ENCODE measurements around the gene PABPN1. TPM values are rescaled to one million over a fixed set of nuclear protein-coding genes. Genes with fewer than 3 reads are reported as not detected.
A peak's percentile ranks its signal among the peaks of the same experiment; 100 is the strongest.

The PABPN1 gene
- total and polyA plus RNA-seq, 2 experiments from 2014 or later: 57.8 to 60.3 TPM

GRCh38 chr14:23316300-23316699 is 5.0 kb upstream of the PABPN1 start:
- no peak overlapping the region for H3K9ac ChIP-seq
- H3K27ac ChIP-seq: no peak overlapping the region
- no peaks in the 10 kb centered on the region for H3K9me3 ChIP-seq (ENCODE audit: low read depth)
- TF ChIP-seq EZH2phosphoT487 (IDR thresholded peaks at IDR 0.05; ENCODE audit: insufficient read depth, low read depth) (no peak), EZH2 (IDR thresholded peaks at IDR 0.05; ENCODE audit: insufficient read depth, poor library complexity, severe bottlenecking) (no peak)
- no peaks in the 10 kb centered on the region for H3K4me1 ChIP-seq (ENCODE audit: insufficient read depth)
- in situ Hi-C loops (cut with MboI): no loop called here
- H2AFZ ChIP-seq: no peak overlapping the region
- peaks cover 20% of the 10 kb centered on the region for H3K36me3 ChIP-seq (ENCODE audit: low read depth)
- WGBS, 2 experiments (ENCODE audit: low coverage in 1 of 2, low lambda C conversion rate in 2 of 2, missing lambda C conversion rate in 2 of 2): 94 to 95% methylated on average over 5 of the region's 5 CpGs
- H3K9me2 ChIP-seq (ENCODE audit: insufficient read depth): no peaks in the 10 kb centered on the region
- H3K4me2 ChIP-seq (ENCODE audit: unreplicated experiment): no peak overlapping the region
- no peaks in the 10 kb centered on the region for H4K20me1 ChIP-seq (ENCODE audit: insufficient read depth)
- peaks cover 65% of the 10 kb centered on the region for H3K79me2 ChIP-seq (ENCODE audit: insufficient read depth)
- H3K4me3 ChIP-seq: no peak overlapping the region
- DNase-seq: no peak
- no peaks in the 10 kb centered on the region for H3K27me3 ChIP-seq (replicated peaks; ENCODE audit: insufficient read depth)
- peaks cover 52% of the 10 kb centered on the region for H3F3A ChIP-seq (ENCODE audit: insufficient read depth)

GRCh38 chr14:23319746-23320583 is 1.3 kb upstream of the PABPN1 start:
- peaks cover 8% of the 10 kb centered on the region for H3K4me1 ChIP-seq (ENCODE audit: insufficient read depth)
- H3F3A ChIP-seq (ENCODE audit: insufficient read depth): peaks cover 50% of the 10 kb centered on the region
- peak overlapping the region; percentile 73 for H3K4me2 ChIP-seq (ENCODE audit: unreplicated experiment)
- H3K79me2 ChIP-seq (ENCODE audit: insufficient read depth): peaks cover 60% of the 10 kb centered on the region
- no peaks in the 10 kb centered on the region for H3K9me3 ChIP-seq (ENCODE audit: low read depth)
- WGBS, 2 experiments (ENCODE audit: low coverage in 1 of 2, low lambda C conversion rate in 2 of 2, missing lambda C conversion rate in 2 of 2): 80 to 84% methylated on average over 17 of the region's 17 CpGs
- in situ Hi-C loops (cut with MboI): no loop called here
- TF ChIP-seq EZH2 (IDR thresholded peaks at IDR 0.05; ENCODE audit: insufficient read depth, poor library complexity, severe bottlenecking) (no peak), EZH2phosphoT487 (IDR thresholded peaks at IDR 0.05; ENCODE audit: insufficient read depth, low read depth) (no peak)
- H3K4me3 ChIP-seq: peak overlapping the region; percentile 63
- H3K36me3 ChIP-seq (ENCODE audit: low read depth): peaks cover 25% of the 10 kb centered on the region
- DNase-seq: no peak
- H2AFZ ChIP-seq: peak overlapping the region; percentile 82
- H3K9me2 ChIP-seq (ENCODE audit: insufficient read depth): no peaks in the 10 kb centered on the region
- peak overlapping the region; percentile 94 for H3K27ac ChIP-seq
- peak overlapping the region; percentile 75 for H3K9ac ChIP-seq
- H4K20me1 ChIP-seq (ENCODE audit: insufficient read depth): no peaks in the 10 kb centered on the region
- no peaks in the 10 kb centered on the region for H3K27me3 ChIP-seq (replicated peaks; ENCODE audit: insufficient read depth)

GRCh38 chr14:23321572-23322547 is 603 bp downstream of the PABPN1 start:
- 0 to 1% methylated on average over 29 to 56 of the region's 64 CpGs for WGBS, 2 experiments (ENCODE audit: low coverage in 1 of 2, low lambda C conversion rate in 2 of 2, missing lambda C conversion rate in 2 of 2)
- H3K27me3 ChIP-seq (replicated peaks; ENCODE audit: insufficient read depth): no peaks in the 10 kb centered on the region
- peaks cover 42% of the 10 kb centered on the region for H3K79me2 ChIP-seq (ENCODE audit: insufficient read depth)
- TF ChIP-seq EZH2 (IDR thresholded peaks at IDR 0.05; ENCODE audit: insufficient read depth, poor library complexity, severe bottlenecking): no peak
- TF ChIP-seq EZH2phosphoT487 (IDR thresholded peaks at IDR 0.05; ENCODE audit: insufficient read depth, low read depth): no peak
- peak overlapping the region; percentile 93 for H3K4me2 ChIP-seq (ENCODE audit: unreplicated experiment)
- H4K20me1 ChIP-seq (ENCODE audit: insufficient read depth): no peaks in the 10 kb centered on the region
- H3K9me3 ChIP-seq (ENCODE audit: low read depth): no peaks in the 10 kb centered on the region
- 0 out of 2 replicates have a peak overlapping the region, but pooled peaks have one; percentile 10 for H2AFZ ChIP-seq
- peaks cover 56% of the 10 kb centered on the region for H3F3A ChIP-seq (ENCODE audit: insufficient read depth)
- H3K4me3 ChIP-seq: peak overlapping the region; percentile 86
- H3K9ac ChIP-seq: peak overlapping the region; percentile 97
- H3K4me1 ChIP-seq (ENCODE audit: insufficient read depth): peaks cover 8% of the 10 kb centered on the region
- peak overlapping the region; percentile 91 for H3K27ac ChIP-seq
- peaks cover 33% of the 10 kb centered on the region for H3K36me3 ChIP-seq (ENCODE audit: low read depth)
- in situ Hi-C loops (cut with MboI): no loop called here
- no peaks in the 10 kb centered on the region for H3K9me2 ChIP-seq (ENCODE audit: insufficient read depth)
- DNase-seq: peak; percentile 88
